Astrocyte (in vitro differentiated cells and primary cell): Measurements from ENCODE around the gene ZDHHC14. TPM values are rescaled to one million over a fixed set of nuclear protein-coding genes. Genes with fewer than 3 reads are reported as not detected.
"Not testable (repeated sequence)": the region's sequence is repeated elsewhere in the genome, so short reads cannot be mapped to it uniquely, and the experiment has no call there.

Experiments
- DNase-seq: peaks from one replicate; pipeline ENCODE4 v3.0.0-alpha.2; 2010; ENCODE audit warnings: low read depth
- FAIRE-seq: peaks from 2 replicates; lab custom pipeline; 2011; peaks lifted over from hg19 to GRCh38; lab: Jason Lieb, UNC
- H2AFZ ChIP-seq: 2 replicates; pipeline ENCODE4 v1.6.0; 2012; ENCODE audit warnings: low read depth, low read length, inconsistent platforms
- H3K27ac ChIP-seq: 2 replicates; pipeline ENCODE4 v1.5.1; 2011; ENCODE audit warnings: low read depth, low read length, inconsistent platforms
- H3K27me3 ChIP-seq: 2 replicates; pipeline ENCODE4 v1.6.0; 2011; ENCODE audit warnings: low read length, inconsistent platforms; ENCODE audit not compliant: insufficient read depth
- H3K36me3 ChIP-seq: 2 replicates; pipeline ENCODE4 v1.5.1; 2011; ENCODE audit warnings: low read length, inconsistent platforms; ENCODE audit not compliant: insufficient read depth
- H3K4me1 ChIP-seq: 2 replicates; pipeline ENCODE4 v1.5.1; 2011; ENCODE audit warnings: low read length, inconsistent platforms; ENCODE audit not compliant: insufficient read depth
- H3K4me2 ChIP-seq: 2 replicates; pipeline ENCODE4 v1.6.0; 2012; ENCODE audit warnings: low read length, inconsistent platforms
- H3K4me3 ChIP-seq: 2 replicates; pipeline ENCODE4 v1.5.1; 2011; ENCODE audit warnings: low read depth, mild to moderate bottlenecking, low read length, inconsistent platforms; ENCODE audit not compliant: insufficient read depth
- H3K79me2 ChIP-seq: 2 replicates; pipeline ENCODE4 v1.6.0; 2012; ENCODE audit warnings: mild to moderate bottlenecking, low read length, inconsistent platforms; ENCODE audit not compliant: insufficient read depth
- H3K9ac ChIP-seq: 2 replicates; pipeline ENCODE4 v1.6.0; 2012; ENCODE audit warnings: mild to moderate bottlenecking, low read length, inconsistent platforms
- H3K9me3 ChIP-seq: 2 replicates; pipeline ENCODE4 v1.5.1; 2012; ENCODE audit warnings: low read depth, mild to moderate bottlenecking, low read length, inconsistent platforms; ENCODE audit not compliant: insufficient read depth
- H4K20me1 ChIP-seq: 2 replicates; pipeline ENCODE4 v1.6.0; 2012; ENCODE audit warnings: low read length, inconsistent platforms; ENCODE audit not compliant: insufficient read depth
- H3K27ac Mint-ChIP-seq: one replicate; pipeline ENCODE4 v1.8.0; 2021; ENCODE audit warnings: mild to moderate bottlenecking, mixed read lengths; ENCODE audit not compliant: unreplicated experiment
- H3K27me3 Mint-ChIP-seq: one replicate; pipeline ENCODE4 v1.8.0; 2021; ENCODE audit warnings: low read depth, mixed read lengths; ENCODE audit not compliant: unreplicated experiment
- H3K36me3 Mint-ChIP-seq: one replicate; pipeline ENCODE4 v1.8.0; 2021; ENCODE audit warnings: low read depth, mixed read lengths; ENCODE audit not compliant: unreplicated experiment
- H3K4me1 Mint-ChIP-seq: one replicate; pipeline ENCODE4 v1.8.0; 2021; ENCODE audit warnings: low read depth, mixed read lengths; ENCODE audit not compliant: unreplicated experiment
- H3K4me3 Mint-ChIP-seq: one replicate; pipeline ENCODE4 v1.8.0; 2021; ENCODE audit warnings: mild to moderate bottlenecking, moderate library complexity, mixed read lengths; ENCODE audit not compliant: unreplicated experiment
- H3K9me3 Mint-ChIP-seq: one replicate; pipeline ENCODE4 v1.8.0; 2021; ENCODE audit warnings: mild to moderate bottlenecking, mixed read lengths; ENCODE audit not compliant: unreplicated experiment
- CTCF ChIP-seq: IDR thresholded peaks from 2 replicates; pipeline ENCODE4 v1.5.1; 2011; ENCODE audit warnings: low read depth, mild to moderate bottlenecking, inconsistent platforms, low read length, moderate library complexity; ENCODE audit not compliant: insufficient read depth
- EZH2 ChIP-seq: IDR thresholded peaks from 2 replicates; pipeline ENCODE4 v1.6.1; 2012; ENCODE audit warnings: mild to moderate bottlenecking, low read length, inconsistent platforms; ENCODE audit not compliant: insufficient read depth
- total RNA-seq: library from RNA; stranded (reverse); gene quantifications from 2 replicates; pipeline ENCODE4 v1.2.1, GENCODE V29; 2021

ZDHHC14 gene
- total RNA-seq, 1 donor from 2014 or later = 7.2 TPM

GRCh38 chr6:157333537-157333936 lies 47.5 kb upstream of the ZDHHC14 start:
- TF ChIP-seq EZH2 (no peak), CTCF (no peak)
- Histone ChIP-seq H3K36me3 (no peaks in the 10 kb centered on the region), H3K27ac (no peak overlapping the region), H3K79me2 (no peaks in the 10 kb centered on the region), H3K4me3 (no peak overlapping the region), H3K4me1 (peaks cover 7% of the 10 kb centered on the region), H3K9me3 (no peaks in the 10 kb centered on the region), H3K9ac (no peak overlapping the region), H3K4me2 (no peak overlapping the region), H2AFZ (no peak overlapping the region), H3K27me3 (peaks cover 16% of the 10 kb centered on the region), H4K20me1 (no peaks in the 10 kb centered on the region)
- Mint-ChIP-seq H3K4me3 (no peak overlapping the region), H3K27me3 (peaks cover 6% of the 10 kb centered on the region), H3K36me3 (no peaks in the 10 kb centered on the region), H3K27ac (no peak overlapping the region), H3K9me3 (no peaks in the 10 kb centered on the region), H3K4me1 (peaks cover 9% of the 10 kb centered on the region)
- DNase-seq (no peak), FAIRE-seq (no peak)

- Histone ChIP-seq H4K20me1 (no peaks in the 10 kb centered on the region), H3K4me1 (peaks cover 7% of the 10 kb centered on the region), H3K36me3 (no peaks in the 10 kb centered on the region), H2AFZ (no peak overlapping the region), H3K9me3 (no peaks in the 10 kb centered on the region), H3K27ac (no peak overlapping the region), H3K4me3 (no peak overlapping the region), H3K27me3 (peaks cover 17% of the 10 kb centered on the region), H3K79me2 (no peaks in the 10 kb centered on the region), H3K9ac (no peak overlapping the region), H3K4me2 (no peak overlapping the region)
- Mint-ChIP-seq H3K4me3 (no peak overlapping the region), H3K27ac (no peak overlapping the region), H3K27me3 (peaks cover 6% of the 10 kb centered on the region), H3K36me3 (no peaks in the 10 kb centered on the region), H3K4me1 (peaks cover 9% of the 10 kb centered on the region), H3K9me3 (no peaks in the 10 kb centered on the region)
- no peak for DNase-seq
- no peak for TF ChIP-seq CTCF
- TF ChIP-seq EZH2 = no peak
- no peak for FAIRE-seq
Observed at GRCh38 chr6:157333956-157334355, 47.0 kb upstream of the ZDHHC14 start.

GRCh38 chr6:157335829-157336228 lies 45.2 kb upstream of the ZDHHC14 start:
- Histone ChIP-seq H3K4me2 (no peak overlapping the region), H3K4me1 (no peaks in the 10 kb centered on the region), H3K9me3 (no peaks in the 10 kb centered on the region), H4K20me1 (no peaks in the 10 kb centered on the region), H3K9ac (no peak overlapping the region), H3K36me3 (no peaks in the 10 kb centered on the region), H3K27ac (no peak overlapping the region), H3K27me3 (peaks cover 18% of the 10 kb centered on the region), H3K79me2 (no peaks in the 10 kb centered on the region), H3K4me3 (no peak overlapping the region), H2AFZ (no peak overlapping the region)
- Mint-ChIP-seq H3K27ac (no peak overlapping the region), H3K4me3 (no peak overlapping the region), H3K36me3 (no peaks in the 10 kb centered on the region), H3K4me1 (no peaks in the 10 kb centered on the region), H3K9me3 (no peaks in the 10 kb centered on the region), H3K27me3 (peaks cover 6% of the 10 kb centered on the region)
- TF ChIP-seq EZH2 = no peak
- TF ChIP-seq CTCF = no peak
- no peak for FAIRE-seq
- DNase-seq = no peak

GRCh38 chr6:157337276-157337675 lies 43.7 kb upstream of the ZDHHC14 start:
- H4K20me1 ChIP-seq, H3K9ac ChIP-seq, H3K4me3 ChIP-seq, H3K9me3 Mint-ChIP-seq, H3K4me2 ChIP-seq, H3K27ac Mint-ChIP-seq, H3K4me1 Mint-ChIP-seq, H3K4me3 Mint-ChIP-seq, H3K27ac ChIP-seq, H3K9me3 ChIP-seq, DNase-seq, H2AFZ ChIP-seq, H3K36me3 ChIP-seq, FAIRE-seq, H3K4me1 ChIP-seq, H3K79me2 ChIP-seq, H3K36me3 Mint-ChIP-seq: not testable (repeated sequence)
- peaks cover 11% of the 10 kb centered on the region for H3K27me3 Mint-ChIP-seq
- H3K27me3 ChIP-seq = peaks cover 16% of the 10 kb centered on the region
